BLaER1 treated with 17β-estradiol and CSF1 and Interleukin-3, amounts not matched to agents 10 nM and 100 nM (cell line): Measurements from ENCODE around the gene SERF2.
A peak's percentile ranks its signal among the peaks of the same experiment; 100 is the strongest.
"Not testable (repeated sequence)": the region's sequence is repeated elsewhere in the genome, so short reads cannot be mapped to it uniquely, and the experiment has no call there.

Source experiments
- H3K27ac ChIP-seq, 11 experiments: shearing (Covaris generic); formaldehyde crosslinking; 2 replicates each; pipeline ENCODE4 v1.8.1; 2022
- H3K27me3 ChIP-seq, 11 experiments: shearing (Covaris generic); formaldehyde crosslinking; 2 replicates each; pipeline ENCODE4 v1.8.1; 2022
- H3K36me3 ChIP-seq, 11 experiments: shearing (Covaris generic); formaldehyde crosslinking; 2 replicates each; pipeline ENCODE4 v1.8.1; 2022
- H3K4me1 ChIP-seq, 10 experiments: shearing (Covaris generic); formaldehyde crosslinking; 2 replicates each; pipeline ENCODE4 v1.8.1; 2022
- H3K4me2 ChIP-seq, 11 experiments: shearing (Covaris generic); formaldehyde crosslinking; 2 replicates each; pipeline ENCODE4 v1.8.1; 2022
- H3K4me3 ChIP-seq, 10 experiments: shearing (Covaris generic); formaldehyde crosslinking; 2 replicates each; pipeline ENCODE4 v1.8.1; 2022
- H3K9ac ChIP-seq, 11 experiments: shearing (Covaris generic); formaldehyde crosslinking; 2 replicates each; pipeline ENCODE4 v1.8.1; 2022
- H3K9me3 ChIP-seq, 11 experiments: shearing (Covaris generic); formaldehyde crosslinking; replicated peaks in 1 of 11; 2 replicates each; pipeline ENCODE4 v1.8.1; 2022
- H4K20me1 ChIP-seq, 11 experiments: shearing (Covaris generic); formaldehyde crosslinking; 2 replicates each; pipeline ENCODE4 v1.8.1; 2022
- Cebpa-rat ChIP-seq, 11 experiments: shearing (Covaris generic); IDR thresholded peaks; 2 replicates each; pipeline ENCODE4 v1.8.1; 2022

SERF2 gene

DNA sequence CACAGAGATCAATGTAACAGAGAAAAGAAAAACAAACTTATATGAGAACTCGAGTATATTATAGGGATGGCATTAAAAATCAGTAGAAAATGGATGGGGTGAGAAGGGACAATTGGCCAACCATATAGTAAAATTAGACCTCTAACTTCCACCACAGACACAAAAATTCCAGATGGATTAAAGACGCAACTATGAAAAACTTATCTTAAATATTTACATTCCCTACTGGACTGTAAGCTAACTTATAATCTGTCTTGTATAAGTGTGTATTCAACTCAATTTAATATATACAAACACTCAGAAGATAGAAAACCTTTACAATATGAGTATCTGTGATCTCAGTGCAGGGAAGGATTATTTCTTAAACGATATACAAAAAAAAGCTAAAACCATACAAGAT, 29.4 kb downstream of the SERF2 start:
- H3K4me2 ChIP-seq, result peak overlapping the region in 8 of 11 experiments; percentile 80 to 98 (median 92); a peak in 8 of 22 replicates
- peaks cover 30 to 46% (median 43%) of the 10 kb centered on the region in 11 experiments for H3K36me3 ChIP-seq
- H3K9me3 ChIP-seq, result peaks cover 0 to 8% (median 0%) of the 10 kb centered on the region in 11 experiments; a peak in 5 of 22 replicates
- H3K4me1 ChIP-seq, result peaks cover 38 to 63% (median 49%) of the 10 kb centered on the region in 10 experiments
- H3K9ac ChIP-seq, result 0 out of 22 replicates have a peak overlapping the region, but pooled peaks of 2 of the 11 experiments have one; percentile 23 to 34
- H4K20me1 ChIP-seq, result peaks cover 2 to 43% (median 32%) of the 10 kb centered on the region in 11 experiments; a peak in 14 of 22 replicates
- H3K27me3 ChIP-seq, result no peaks in the 10 kb centered on the region
- TF ChIP-seq Cebpa-rat (IDR thresholded peaks at IDR 0.05), result no peak
- H3K4me3 ChIP-seq, result no peak overlapping the region; a peak in 1 of 20 replicates
- H3K27ac ChIP-seq, result no peak overlapping the region

DNA sequence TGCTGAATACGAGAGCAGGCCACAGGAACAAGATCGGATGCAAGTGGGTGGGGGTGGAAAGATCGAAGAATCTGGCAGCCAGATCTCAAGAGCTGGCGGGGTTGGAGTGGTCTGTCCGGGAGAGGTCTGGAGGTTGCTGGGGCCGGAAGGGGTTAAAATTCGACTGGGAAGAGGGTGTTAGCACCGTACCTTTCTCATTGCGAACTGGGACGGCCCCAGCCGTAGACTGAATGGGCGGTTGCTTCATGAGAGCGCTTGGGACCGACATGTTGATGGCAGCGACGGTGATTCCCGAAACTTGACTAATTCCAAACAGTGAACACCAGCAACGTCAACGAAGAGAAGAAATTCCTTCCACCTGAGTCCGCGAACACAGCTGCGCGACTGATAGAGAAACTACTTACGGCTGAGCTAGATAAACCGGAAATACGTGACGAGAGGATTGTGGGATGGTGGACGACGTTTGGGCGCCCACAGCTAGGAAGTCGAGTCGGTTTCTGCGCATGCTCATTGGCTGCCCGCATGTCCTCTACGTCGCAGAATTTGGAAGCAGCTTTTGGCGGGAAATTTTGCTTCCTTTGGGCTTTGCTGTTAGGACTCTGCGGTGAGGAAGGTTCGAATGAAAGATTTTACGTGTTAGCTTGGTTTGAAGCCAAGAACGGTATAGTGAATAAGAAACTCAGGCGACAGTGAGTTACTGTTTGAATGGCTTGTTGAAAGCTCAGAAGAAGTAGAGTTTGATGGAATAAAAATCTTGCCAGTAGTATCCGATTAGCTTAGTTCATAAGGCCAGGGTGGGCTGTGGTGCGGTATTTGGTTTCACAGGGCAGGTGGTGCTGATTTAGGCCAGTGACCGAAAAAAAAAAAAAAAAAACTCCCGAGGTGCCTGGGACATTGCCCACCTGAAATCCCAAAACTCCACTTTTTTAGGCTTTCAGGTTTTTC, 32.5 kb downstream of the SERF2 start, which contains the start of gene MFAP1:
MFAP1 (minus strand) TSS at position 389 of the 945 bp plus-strand sequence; CDS start at position 268, 121 bp downstream.
- H3K4me1 ChIP-seq, result peaks cover 51 to 74% (median 65%) of the 10 kb centered on the region in 10 experiments
- peaks cover 7 to 30% (median 20%) of the 10 kb centered on the region in 11 experiments; a peak in 18 of 22 replicates for H3K36me3 ChIP-seq
- H3K27me3 ChIP-seq, result no peaks in the 10 kb centered on the region
- H3K4me2 ChIP-seq, result peak within 1 kb of the TSS; percentile 80 to 98 (median 92)
- peak within 1 kb of the TSS; percentile 87 to 98 (median 95) for H3K9ac ChIP-seq
- H3K27ac ChIP-seq, result peak within 1 kb of the TSS; percentile 79 to 96 (median 91)
- peaks cover 0 to 8% (median 0%) of the 10 kb centered on the region in 11 experiments; a peak in 5 of 22 replicates for H3K9me3 ChIP-seq
- TF ChIP-seq Cebpa-rat (IDR thresholded peaks at IDR 0.05), result no peak
- H3K4me3 ChIP-seq, result peak within 1 kb of the TSS; percentile 74 to 98 (median 92)
- H4K20me1 ChIP-seq, result peaks cover 0 to 20% (median 11%) of the 10 kb centered on the region in 11 experiments; a peak in 13 of 22 replicates

DNA sequence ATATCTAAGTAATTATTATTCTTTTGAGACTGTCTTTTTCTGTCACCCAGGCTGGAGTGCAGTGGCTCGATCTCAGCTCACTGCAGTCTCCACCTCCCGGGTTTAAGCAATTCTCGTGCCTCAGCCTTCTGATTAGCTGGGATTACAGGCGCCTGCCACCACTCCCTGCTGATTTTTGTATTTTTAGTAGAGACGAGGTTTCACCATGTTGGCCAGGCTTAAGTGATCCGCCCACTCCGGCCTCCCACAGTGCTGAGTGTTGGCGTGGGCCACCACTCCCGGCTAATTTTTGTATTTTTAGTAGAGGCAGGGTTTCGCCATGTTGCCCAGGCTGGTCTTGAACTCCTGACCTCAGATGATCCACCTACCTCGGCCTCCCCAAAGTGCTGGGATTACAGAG, 33.2 kb downstream of the SERF2 start:
- Histone ChIP-seq H4K20me1 (peaks cover 0 to 15% (median 6%) of the 10 kb centered on the region in 11 experiments; a peak in 11 of 22 replicates), H3K4me1 (peaks cover 58 to 78% (median 70%) of the 10 kb centered on the region in 10 experiments), H3K36me3 (peaks cover 7 to 30% (median 16%) of the 10 kb centered on the region in 11 experiments; a peak in 17 of 22 replicates), H3K4me3 (peak overlapping the region in 1 of 10 experiments; percentile 92; a peak in 1 of 20 replicates), H3K9ac (peak overlapping the region in 3 of 11 experiments; percentile 91 to 95 (median 95); a peak in 3 of 22 replicates), H3K27ac (peak overlapping the region in 7 of 11 experiments; percentile 86 to 94 (median 90); a peak in 12 of 22 replicates), H3K4me2 (peak overlapping the region in 7 of 11 experiments; percentile 14 to 88 (median 55); a peak in 10 of 22 replicates)
- H3K27me3 ChIP-seq, H3K9me3 ChIP-seq: not testable (repeated sequence)

DNA sequence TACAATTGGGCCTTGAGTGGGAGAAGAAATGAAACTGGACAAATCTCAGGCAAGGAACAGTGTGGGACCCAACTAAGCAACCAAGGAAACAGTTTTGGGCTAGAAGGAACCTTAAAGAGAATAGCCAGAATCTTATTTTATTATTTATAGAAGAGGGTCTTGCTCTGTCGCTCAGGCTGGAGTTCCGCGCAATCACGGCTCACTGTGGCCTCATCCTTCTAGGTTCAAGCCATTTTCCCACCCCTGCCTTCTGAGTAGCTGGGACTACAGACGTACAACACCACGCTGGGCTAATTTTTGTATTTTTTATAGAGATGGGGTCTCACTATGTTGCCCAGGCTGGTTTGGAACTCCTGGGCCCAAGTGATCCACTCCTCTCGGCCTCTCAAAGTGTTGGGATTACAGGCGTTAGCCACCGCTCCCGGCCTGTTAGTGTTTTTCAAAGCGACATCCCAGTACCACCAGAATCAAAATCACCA, 33.9 kb downstream of the SERF2 start:
- H3K4me3 ChIP-seq, result peak overlapping the region; percentile 62 to 78 (median 70)
- H3K27me3 ChIP-seq, result no peaks in the 10 kb centered on the region
- H3K9ac ChIP-seq, result peak overlapping the region; percentile 71 to 89 (median 86); a peak in 21 of 22 replicates
- peaks cover 0 to 30% (median 13%) of the 10 kb centered on the region in 11 experiments; a peak in 12 of 22 replicates for H3K36me3 ChIP-seq
- peak overlapping the region; percentile 81 to 100 (median 88) for H3K4me2 ChIP-seq
- H4K20me1 ChIP-seq, result peaks cover 0 to 18% (median 0%) of the 10 kb centered on the region in 11 experiments; a peak in 8 of 22 replicates
- peaks cover 0 to 8% (median 0%) of the 10 kb centered on the region in 11 experiments; a peak in 5 of 22 replicates for H3K9me3 ChIP-seq
- peak overlapping the region in 9 of 11 experiments; percentile 69 to 93 (median 87); a peak in 19 of 22 replicates for H3K27ac ChIP-seq
- peaks cover 64 to 84% (median 71%) of the 10 kb centered on the region in 10 experiments for H3K4me1 ChIP-seq
- no peak for TF ChIP-seq Cebpa-rat (IDR thresholded peaks at IDR 0.05)

DNA sequence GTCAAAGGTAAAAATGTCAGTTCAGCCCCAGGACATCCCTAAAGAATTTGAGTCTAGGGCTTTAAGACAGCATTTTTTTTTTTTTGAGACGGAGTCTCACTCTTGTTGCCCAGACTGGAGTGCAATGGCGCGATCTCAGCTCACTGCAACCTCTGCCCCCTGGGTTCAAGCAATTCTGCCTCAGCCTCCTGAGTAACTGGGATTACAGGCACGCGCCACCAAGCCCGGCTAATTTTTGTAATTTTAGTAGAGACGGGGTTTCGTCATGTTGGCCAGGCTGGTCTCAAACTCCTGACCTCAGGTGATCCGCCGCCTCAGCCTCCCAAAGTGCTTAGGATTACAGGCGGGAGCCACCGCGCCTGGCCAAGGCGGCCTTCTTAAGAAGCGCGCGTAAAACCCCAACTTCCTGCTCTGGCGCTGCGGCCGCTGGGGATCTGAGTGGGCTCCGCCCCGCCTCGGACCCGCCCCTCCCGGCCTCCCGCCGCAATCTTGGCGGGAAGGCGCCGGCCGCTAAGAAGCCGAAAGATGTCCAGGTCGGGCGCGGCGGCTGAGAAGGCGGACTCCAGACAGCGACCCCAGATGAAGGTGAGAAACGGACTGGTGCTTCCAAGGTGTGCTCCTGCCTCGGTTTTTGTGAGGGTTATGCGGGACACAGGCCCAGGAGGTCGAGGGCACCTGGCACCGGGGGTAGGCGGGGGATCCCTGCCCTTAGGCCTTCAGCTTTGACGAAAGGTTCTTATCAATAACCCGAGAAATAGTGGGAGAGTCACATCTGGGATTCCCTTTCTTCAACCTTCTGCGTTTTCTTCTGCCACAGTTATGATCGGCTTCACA, 34.6 kb downstream of the SERF2 start, which contains the start of gene WDR76:
WDR76 (plus strand) TSS at position 495 of the 834 bp plus-strand sequence; CDS start at position 526, 31 bp downstream.
- Histone ChIP-seq H3K9me3 (peaks cover 0 to 8% (median 0%) of the 10 kb centered on the region in 11 experiments; a peak in 5 of 22 replicates), H3K4me2 (peak within 1 kb of the TSS; percentile 81 to 100 (median 88)), H3K27ac (peak within 1 kb of the TSS; percentile 23 to 93 (median 85); a peak in 20 of 22 replicates), H3K4me1 (peaks cover 60 to 88% (median 72%) of the 10 kb centered on the region in 10 experiments), H3K4me3 (peak within 1 kb of the TSS; percentile 62 to 78 (median 70)), H3K36me3 (peaks cover 0 to 35% (median 17%) of the 10 kb centered on the region in 11 experiments; a peak in 11 of 22 replicates), H4K20me1 (peaks cover 0 to 20% (median 0%) of the 10 kb centered on the region in 11 experiments; a peak in 8 of 22 replicates), H3K9ac (peak within 1 kb of the TSS; percentile 71 to 89 (median 86)), H3K27me3 (no peaks in the 10 kb centered on the region)
- no peak for TF ChIP-seq Cebpa-rat (IDR thresholded peaks at IDR 0.05)

DNA sequence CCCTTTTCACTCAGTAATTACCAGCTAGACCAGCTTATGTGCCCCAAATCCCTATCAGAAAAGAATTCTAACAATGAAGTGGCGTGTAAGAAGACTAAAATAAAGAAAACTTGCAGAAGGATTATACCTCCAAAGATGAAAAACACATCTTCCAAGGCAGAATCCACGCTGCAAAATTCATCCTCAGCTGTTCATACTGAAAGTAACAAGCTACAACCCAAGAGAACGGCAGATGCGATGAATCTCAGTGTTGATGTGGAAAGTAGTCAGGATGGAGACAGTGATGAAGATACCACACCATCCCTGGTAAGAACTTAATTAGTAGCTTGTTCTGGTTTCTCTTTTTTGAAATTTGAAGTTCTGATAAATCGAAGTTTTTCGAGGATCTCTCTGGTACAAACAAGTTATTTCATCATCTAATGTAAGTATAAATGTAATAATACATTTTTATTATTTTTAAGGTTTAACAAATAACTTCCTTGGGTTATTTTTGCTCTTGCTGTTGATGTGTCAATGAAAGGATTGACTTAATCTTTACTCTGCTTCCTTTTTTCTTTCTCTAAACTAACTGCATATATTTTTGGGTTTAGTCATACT, 36.0 kb downstream of the SERF2 start:
- Histone ChIP-seq H3K9ac (peak overlapping the region; percentile 71 to 89 (median 86); a peak in 21 of 22 replicates), H3K9me3 (peaks cover 0 to 8% (median 0%) of the 10 kb centered on the region in 11 experiments; a peak in 5 of 22 replicates), H3K27ac (peak overlapping the region in 9 of 11 experiments; percentile 69 to 93 (median 87); a peak in 16 of 22 replicates), H3K27me3 (no peaks in the 10 kb centered on the region), H3K4me1 (peaks cover 45 to 82% (median 65%) of the 10 kb centered on the region in 10 experiments), H3K4me3 (peak overlapping the region; percentile 62 to 78 (median 70); a peak in 19 of 20 replicates), H3K36me3 (peaks cover 0 to 49% (median 24%) of the 10 kb centered on the region in 11 experiments; a peak in 13 of 22 replicates), H4K20me1 (peaks cover 0 to 25% (median 9%) of the 10 kb centered on the region in 11 experiments; a peak in 9 of 22 replicates), H3K4me2 (peak overlapping the region; percentile 81 to 100 (median 88))
- no peak for TF ChIP-seq Cebpa-rat (IDR thresholded peaks at IDR 0.05)

DNA sequence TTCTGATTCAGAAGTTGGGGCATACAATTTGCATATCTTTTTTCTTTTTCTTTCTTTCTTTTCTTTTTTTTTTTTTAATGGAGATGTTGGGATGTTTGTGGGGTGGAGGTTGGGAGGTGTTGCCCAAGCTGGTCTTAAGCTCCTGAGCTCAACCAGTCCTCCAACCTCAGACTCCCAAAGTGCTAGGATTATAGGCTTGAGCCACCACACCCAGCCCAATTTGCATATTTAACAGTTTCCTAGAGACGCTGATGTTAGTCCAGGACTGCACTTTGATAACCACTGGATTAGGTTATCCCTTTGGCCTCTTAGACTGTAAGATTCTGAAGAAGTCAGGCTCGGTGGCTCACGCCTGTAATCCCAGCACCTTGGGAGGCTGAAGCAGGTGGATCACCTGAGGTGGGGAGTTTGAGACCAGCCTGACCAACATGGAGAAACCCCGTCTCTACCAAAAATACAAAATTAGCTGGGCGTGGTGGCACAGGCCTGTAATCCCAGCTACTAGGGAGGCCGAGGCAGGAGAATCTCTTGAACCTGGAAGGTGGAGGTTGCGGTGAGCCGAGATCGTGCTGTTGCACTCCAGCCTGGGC, 37.9 kb downstream of the SERF2 start:
- Histone ChIP-seq H3K9ac (peak overlapping the region in 1 of 11 experiments; percentile 14; a peak in 1 of 22 replicates), H3K36me3 (peaks cover 0 to 68% (median 40%) of the 10 kb centered on the region in 11 experiments; a peak in 16 of 22 replicates), H3K4me1 (peaks cover 39 to 71% (median 55%) of the 10 kb centered on the region in 10 experiments), H3K4me2 (peak overlapping the region in 9 of 11 experiments; percentile 18 to 94 (median 85); a peak in 15 of 22 replicates), H3K4me3 (peak overlapping the region in 1 of 10 experiments; percentile 67; a peak in 1 of 20 replicates), H4K20me1 (peaks cover 0 to 25% (median 9%) of the 10 kb centered on the region in 11 experiments; a peak in 7 of 22 replicates)
- not testable (repeated sequence) for H3K27me3 ChIP-seq, H3K27ac ChIP-seq, H3K9me3 ChIP-seq

DNA sequence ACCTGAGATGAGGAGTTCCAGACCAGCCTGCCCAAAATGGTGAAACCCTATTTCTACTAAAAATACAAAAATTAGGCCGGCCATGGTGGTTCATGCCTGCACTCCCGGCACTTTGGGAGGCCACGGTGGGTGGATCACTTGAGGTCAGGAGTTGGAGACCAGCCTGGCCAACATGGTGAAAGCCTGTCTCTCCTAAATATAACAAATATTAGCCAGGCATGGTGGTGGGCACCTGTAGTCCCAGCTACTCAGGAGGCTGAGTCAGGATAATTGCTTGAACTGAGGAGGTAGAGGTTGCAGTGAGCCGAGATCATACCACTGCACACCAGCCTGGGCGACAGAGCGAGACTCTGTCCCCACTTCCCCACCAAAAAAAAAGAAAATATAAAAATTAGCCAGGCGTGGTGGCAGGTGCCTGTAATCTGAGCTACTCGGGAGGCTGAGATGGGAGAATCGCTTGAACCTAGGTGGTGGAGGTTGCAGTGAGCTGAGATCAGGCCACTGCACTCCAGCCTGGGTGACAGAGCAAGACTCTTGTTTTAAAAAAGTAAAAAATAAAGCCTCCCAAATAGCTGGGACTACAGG, 38.7 kb downstream of the SERF2 start:
- peaks cover 0 to 25% (median 9%) of the 10 kb centered on the region in 11 experiments; a peak in 7 of 22 replicates for H4K20me1 ChIP-seq
- H3K4me3 ChIP-seq, H3K27me3 ChIP-seq, H3K9me3 ChIP-seq, H3K9ac ChIP-seq, H3K27ac ChIP-seq: not testable (repeated sequence)
- peak overlapping the region in 9 of 11 experiments; percentile 33 to 94 (median 83); a peak in 15 of 22 replicates for H3K4me2 ChIP-seq
- H3K36me3 ChIP-seq, result peaks cover 2 to 75% (median 45%) of the 10 kb centered on the region in 11 experiments; a peak in 19 of 22 replicates
- peaks cover 34 to 66% (median 49%) of the 10 kb centered on the region in 10 experiments for H3K4me1 ChIP-seq

DNA sequence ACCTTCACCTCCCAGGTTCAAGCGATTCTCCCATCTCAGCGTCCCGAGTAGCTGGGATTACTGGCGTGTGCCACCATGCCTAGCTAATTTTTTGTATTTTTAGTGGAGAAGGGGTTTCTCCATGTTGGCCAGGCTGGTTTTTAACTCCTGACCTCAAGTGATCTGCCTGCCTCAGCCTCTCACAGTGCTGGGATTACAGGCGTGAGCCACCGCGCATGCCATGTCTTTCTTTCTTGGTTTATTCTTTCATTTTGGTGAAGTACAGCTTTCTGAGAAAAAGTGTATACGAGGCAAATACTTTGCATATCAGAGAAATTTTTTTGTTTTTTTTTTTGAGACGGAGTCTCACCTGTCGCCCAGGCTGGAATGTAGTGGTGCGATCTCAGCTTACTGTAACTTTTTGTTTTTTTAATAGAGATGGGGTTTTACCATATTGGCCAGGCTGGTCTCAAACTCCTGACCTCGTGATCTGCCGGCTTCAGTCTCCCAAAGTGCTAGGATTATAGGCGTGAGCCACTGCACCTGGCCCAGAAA, 39.5 kb downstream of the SERF2 start:
- not testable (repeated sequence) for H3K27ac ChIP-seq, H3K4me3 ChIP-seq, H3K9me3 ChIP-seq, H3K27me3 ChIP-seq
- H3K4me1 ChIP-seq, result peaks cover 26 to 58% (median 42%) of the 10 kb centered on the region in 10 experiments
- peak overlapping the region in 1 of 11 experiments; percentile 4; a peak in 1 of 22 replicates for H3K9ac ChIP-seq
- peaks cover 8 to 83% (median 53%) of the 10 kb centered on the region in 11 experiments; a peak in 20 of 22 replicates for H3K36me3 ChIP-seq
- peak overlapping the region in 7 of 11 experiments; percentile 37 to 94 (median 85); a peak in 8 of 22 replicates for H3K4me2 ChIP-seq
- peaks cover 0 to 25% (median 9%) of the 10 kb centered on the region in 11 experiments; a peak in 7 of 22 replicates for H4K20me1 ChIP-seq
